ENCODE measurements around the gene TOMM5. TPM values are rescaled to one million over a fixed set of nuclear protein-coding genes. Genes with fewer than 3 reads are reported as not detected.
"Not testable (repeated sequence)": the region's sequence is repeated elsewhere in the genome, so short reads cannot be mapped to it uniquely, and the experiment has no call there.

Gene TOMM5
- total RNA-seq, 2 donors from 2014 or later = 110 to 115 TPM

- TF ChIP-seq, protein P1, sequence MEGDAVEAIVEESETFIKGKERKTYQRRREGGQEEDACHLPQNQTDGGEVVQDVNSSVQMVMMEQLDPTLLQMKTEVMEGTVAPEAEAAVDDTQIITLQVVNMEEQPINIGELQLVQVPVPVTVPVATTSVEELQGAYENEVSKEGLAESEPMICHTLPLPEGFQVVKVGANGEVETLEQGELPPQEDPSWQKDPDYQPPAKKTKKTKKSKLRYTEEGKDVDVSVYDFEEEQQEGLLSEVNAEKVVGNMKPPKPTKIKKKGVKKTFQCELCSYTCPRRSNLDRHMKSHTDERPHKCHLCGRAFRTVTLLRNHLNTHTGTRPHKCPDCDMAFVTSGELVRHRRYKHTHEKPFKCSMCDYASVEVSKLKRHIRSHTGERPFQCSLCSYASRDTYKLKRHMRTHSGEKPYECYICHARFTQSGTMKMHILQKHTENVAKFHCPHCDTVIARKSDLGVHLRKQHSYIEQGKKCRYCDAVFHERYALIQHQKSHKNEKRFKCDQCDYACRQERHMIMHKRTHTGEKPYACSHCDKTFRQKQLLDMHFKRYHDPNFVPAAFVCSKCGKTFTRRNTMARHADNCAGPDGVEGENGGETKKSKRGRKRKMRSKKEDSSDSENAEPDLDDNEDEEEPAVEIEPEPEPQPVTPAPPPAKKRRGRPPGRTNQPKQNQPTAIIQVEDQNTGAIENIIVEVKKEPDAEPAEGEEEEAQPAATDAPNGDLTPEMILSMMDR (conservative IDR thresholded peaks at IDR 0.05) = no peak
- H3K27ac ChIP-seq (ENCODE audit: low read depth, low read length) = no peak overlapping the region
- no peak overlapping the region for H3K9ac ChIP-seq (ENCODE audit: extremely low read depth, low read length, poor library complexity, severe bottlenecking)
- H3K4me1 ChIP-seq (ENCODE audit: control insufficient read depth, insufficient read depth, low read length) = no peaks in the 10 kb centered on the region
- H3K27me3 ChIP-seq (ENCODE audit: control insufficient read depth, insufficient read depth, low read length, poor library complexity, severe bottlenecking) = peaks cover 30% of the 10 kb centered on the region
- Mint-ChIP-seq H3K4me1 (no peaks in the 10 kb centered on the region), H3K4me3 (no peak overlapping the region), H3K27ac (no peak overlapping the region), H3K9me3 (no peaks in the 10 kb centered on the region), H3K27me3 (ENCODE audit: insufficient read depth) (peaks cover 20% of the 10 kb centered on the region), H3K36me3 (ENCODE audit: low read depth) (no peaks in the 10 kb centered on the region)
- WGBS, 2 experiments (ENCODE audit: insufficient coverage in 1 of 2, insufficient read length in 1 of 2) = 88 to 92% methylated on average over 1 of the region's 1 CpG
- H3K36me3 ChIP-seq (ENCODE audit: control insufficient read depth, insufficient read depth, low read length) = no peaks in the 10 kb centered on the region
- no peak overlapping the region for H3K4me3 ChIP-seq (ENCODE audit: low read length)
- DNase-seq = no peak
- no peaks in the 10 kb centered on the region for H3K9me3 ChIP-seq (ENCODE audit: control insufficient read depth, low read length)
These were observed 11.9 kb upstream of the TOMM5 start for GRCh38 chr9:37604296-37604695.

GRCh38 chr9:37602817-37603216 is 10.4 kb upstream of the TOMM5 start:
- Histone ChIP-seq H3K4me1 (ENCODE audit: control insufficient read depth, insufficient read depth, low read length) (no peaks in the 10 kb centered on the region), H3K36me3 (ENCODE audit: control insufficient read depth, insufficient read depth, low read length) (no peaks in the 10 kb centered on the region), H3K9me3 (ENCODE audit: control insufficient read depth, low read length) (no peaks in the 10 kb centered on the region), H3K9ac (ENCODE audit: extremely low read depth, low read length, poor library complexity, severe bottlenecking) (no peak overlapping the region), H3K27ac (ENCODE audit: low read depth, low read length) (no peak overlapping the region), H3K27me3 (ENCODE audit: control insufficient read depth, insufficient read depth, low read length, poor library complexity, severe bottlenecking) (peaks cover 30% of the 10 kb centered on the region), H3K4me3 (ENCODE audit: low read length) (no peak overlapping the region)
- TF ChIP-seq, protein P1 (conservative IDR thresholded peaks at IDR 0.05) = no peak
- Mint-ChIP-seq H3K27me3 (ENCODE audit: insufficient read depth) (peaks cover 20% of the 10 kb centered on the region), H3K4me1 (no peaks in the 10 kb centered on the region), H3K27ac (no peak overlapping the region), H3K9me3 (no peaks in the 10 kb centered on the region), H3K4me3 (no peak overlapping the region), H3K36me3 (ENCODE audit: low read depth) (no peaks in the 10 kb centered on the region)
- 88 to 92% methylated on average over 5 of the region's 5 CpGs for WGBS, 2 experiments (ENCODE audit: insufficient coverage in 1 of 2, insufficient read length in 1 of 2)
- DNase-seq = no peak

DNA sequence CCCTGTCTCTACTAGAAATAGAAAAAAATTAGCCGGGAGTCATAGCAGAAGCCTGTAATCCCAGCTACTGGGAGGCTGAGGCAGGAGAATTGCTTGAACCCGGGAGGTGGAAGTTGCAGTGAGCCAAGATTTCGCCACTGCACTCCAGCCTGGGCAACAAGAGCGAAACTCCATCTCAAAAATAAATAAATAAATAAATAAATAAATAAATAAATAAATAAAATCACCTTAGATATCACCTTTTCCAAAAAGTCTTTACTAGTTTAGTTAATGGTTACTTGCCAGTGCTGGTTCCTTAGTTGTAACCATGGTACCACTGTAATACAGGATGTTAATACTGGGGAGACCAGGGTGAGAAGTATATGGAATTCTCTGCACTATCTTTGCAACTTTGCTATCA is 9.7 kb upstream of the TOMM5 start:
- peaks cover 21% of the 10 kb centered on the region for H3K27me3 Mint-ChIP-seq (ENCODE audit: insufficient read depth)
- not testable (repeated sequence) for H3K9me3 ChIP-seq (ENCODE audit: control insufficient read depth, low read length); H3K27ac Mint-ChIP-seq; H3K4me3 Mint-ChIP-seq; H3K36me3 ChIP-seq (ENCODE audit: control insufficient read depth, insufficient read depth, low read length); H3K36me3 Mint-ChIP-seq (ENCODE audit: low read depth); H3K4me3 ChIP-seq (ENCODE audit: low read length); H3K4me1 Mint-ChIP-seq; H3K9me3 Mint-ChIP-seq; H3K9ac ChIP-seq (ENCODE audit: extremely low read depth, low read length, poor library complexity, severe bottlenecking); H3K4me1 ChIP-seq (ENCODE audit: control insufficient read depth, insufficient read depth, low read length); DNase-seq; H3K27ac ChIP-seq (ENCODE audit: low read depth, low read length)
- H3K27me3 ChIP-seq (ENCODE audit: control insufficient read depth, insufficient read depth, low read length, poor library complexity, severe bottlenecking) = peaks cover 34% of the 10 kb centered on the region
- WGBS, 2 experiments (ENCODE audit: insufficient coverage in 1 of 2, insufficient read length in 1 of 2) = 91 to 92% methylated on average over 2 to 3 of the region's 4 CpGs

- Histone ChIP-seq H3K9me3 (ENCODE audit: control insufficient read depth, low read length) (no peaks in the 10 kb centered on the region), H3K36me3 (ENCODE audit: control insufficient read depth, insufficient read depth, low read length) (no peaks in the 10 kb centered on the region), H3K9ac (ENCODE audit: extremely low read depth, low read length, poor library complexity, severe bottlenecking) (no peak overlapping the region), H3K4me3 (ENCODE audit: low read length) (no peak overlapping the region), H3K27me3 (ENCODE audit: control insufficient read depth, insufficient read depth, low read length, poor library complexity, severe bottlenecking) (peaks cover 27% of the 10 kb centered on the region), H3K4me1 (ENCODE audit: control insufficient read depth, insufficient read depth, low read length) (no peaks in the 10 kb centered on the region), H3K27ac (ENCODE audit: low read depth, low read length) (no peak overlapping the region)
- Mint-ChIP-seq H3K27ac (no peak overlapping the region), H3K27me3 (ENCODE audit: insufficient read depth) (peaks cover 40% of the 10 kb centered on the region), H3K36me3 (ENCODE audit: low read depth) (no peaks in the 10 kb centered on the region), H3K4me3 (no peak overlapping the region), H3K4me1 (peaks cover 3% of the 10 kb centered on the region), H3K9me3 (no peaks in the 10 kb centered on the region)
- 91% methylated on average over 2 of the region's 2 CpGs; no CpG with 5 or more reads in 1 of the 2 experiments for WGBS, 2 experiments (ENCODE audit: insufficient coverage in 1 of 2, insufficient read length in 1 of 2)
- TF ChIP-seq, protein P1 (conservative IDR thresholded peaks at IDR 0.05) = no peak
- no peak for DNase-seq
These were observed 4.1 kb upstream of the TOMM5 start for GRCh38 chr9:37596504-37596903.

All from endodermal cell (in vitro differentiated cells).